ENCODE results near the gene ARIH1.
"Not testable (repeated sequence)": the region's sequence is repeated elsewhere in the genome, so short reads cannot be mapped to it uniquely, and the experiment has no call there.

GRCh38 chr15:72639759-72640483, 165.8 kb downstream of the ARIH1 start:
- TF ChIP-seq CTCF (IDR thresholded peaks at IDR 0.05 in 2 of 3, conservative IDR thresholded peaks at IDR 0.05 in 1 of 3; ENCODE audit: control insufficient read depth in 2 of 3, extremely low read depth in 1 of 3, insufficient read depth in 1 of 3, low read depth in 3 of 3, low read length in 3 of 3); POLR2AphosphoS5 (IDR thresholded peaks at IDR 0.05; ENCODE audit: low read length); NRF1 (conservative IDR thresholded peaks at IDR 0.05; ENCODE audit: low read depth, low read length); TARDBP (IDR thresholded peaks at IDR 0.05; ENCODE audit: borderline replicate concordance); CREM (IDR thresholded peaks at IDR 0.05; ENCODE audit: low read depth); ZBTB33 (IDR thresholded peaks at IDR 0.05); GABPA (IDR thresholded peaks at IDR 0.05; ENCODE audit: low read depth); SUZ12 (IDR thresholded peaks at IDR 0.05; ENCODE audit: unreplicated experiment); CUX1 (IDR thresholded peaks at IDR 0.05; ENCODE audit: insufficient replicate concordance, low read depth, low read length); EP300 (IDR thresholded peaks at IDR 0.05; ENCODE audit: borderline replicate concordance in 1 of 2, control insufficient read depth in 1 of 2, low read depth in 2 of 2, low read length in 2 of 2); TCF12 (IDR thresholded peaks at IDR 0.05; ENCODE audit: low read depth, low read length): not testable (repeated sequence)

All from GM12878 (cell line).